Left renal cortex interstitium (tissue), 4 donors: ENCODE results near the gene SAA2. TPM values are rescaled to one million over a fixed set of nuclear protein-coding genes. Genes with fewer than 3 reads are reported as not detected.
"Not testable (repeated sequence)": the region's sequence is repeated elsewhere in the genome, so short reads cannot be mapped to it uniquely, and the experiment has no call there.

Experiments used
- DNase-seq, 4 donors: peaks; one replicate each; pipeline ENCODE4 v3.0.0-alpha.2; 2013; ENCODE audit warnings: low read depth in 4 of 4, low spot score in 2 of 4, missing footprints in 1 of 4
- polyA plus RNA-seq, 4 donors: library from polyadenylated mRNA; unstranded; fragments of 120-200 nt; gene quantifications; one replicate each; pipeline ENCODE4 v1.2.1, GENCODE V29; 2013; ENCODE audit not compliant: insufficient read length in 4 of 4

The SAA2 gene
- polyA plus RNA-seq, 4 donors = 0.14 to 0.32 TPM; not detected in 2

GRCh38 chr11:18253778-18254338 is 5.4 kb upstream of the SAA2 start:
- no peak for DNase-seq

- DNase-seq = no peak
Observed at GRCh38 chr11:18253233-18253632, 4.8 kb upstream of the SAA2 start.

GRCh38 chr11:18247191-18247581 is 1.3 kb downstream of the SAA2 start:
- not testable (repeated sequence) for DNase-seq

GRCh38 chr11:18246379-18247190 is 1.9 kb downstream of the SAA2 start:
- not testable (repeated sequence) for DNase-seq

- no peak for DNase-seq
Observed at GRCh38 chr11:18245396-18245795, 3.1 kb downstream of the SAA2 start.

GRCh38 chr11:18243783-18244362 is 4.6 kb downstream of the SAA2 start:
- DNase-seq = peak in 1 of 4 donors; percentile 12

GRCh38 chr11:18239655-18240054 is 8.8 kb downstream of the SAA2 start:
- no peak for DNase-seq

- DNase-seq = no peak
Observed at GRCh38 chr11:18236664-18237356, 11.7 kb downstream of the SAA2 start, which contains the start of gene SAA4. TSS of gene SAA4 (minus strand) at chr11:18236802. CDS start at chr11:18235926, 876 bp downstream.

- peak in 1 of 4 donors; percentile 2 for DNase-seq
Observed at GRCh38 chr11:18235394-18236334, 12.8 kb downstream of the SAA2 start.

GRCh38 chr11:18233912-18234311 is 14.6 kb downstream of the SAA2 start:
- no peak for DNase-seq

- no peak for DNase-seq
Observed at GRCh38 chr11:18230859-18231258, 17.6 kb downstream of the SAA2 start.

GRCh38 chr11:18229501-18229900 is 19.0 kb downstream of the SAA2 start:
- no peak for DNase-seq

GRCh38 chr11:18225913-18226312 is 22.6 kb downstream of the SAA2 start:
- DNase-seq = no peak

GRCh38 chr11:18223591-18224387 is 24.7 kb downstream of the SAA2 start:
- no peak for DNase-seq

- DNase-seq = no peak
Observed at GRCh38 chr11:18222814-18223421, 25.6 kb downstream of the SAA2 start.

- no peak for DNase-seq
Observed at GRCh38 chr11:18221274-18221876, 27.1 kb downstream of the SAA2 start.

GRCh38 chr11:18209058-18209457 is 39.4 kb downstream of the SAA2 start:
- no peak for DNase-seq

- no peak for DNase-seq
Observed at GRCh38 chr11:18204771-18205170, 43.7 kb downstream of the SAA2 start.
